GM23338 (cell line): ENCODE measurements around the gene HEY2.

ENCODE experiments used
- CREB1 ChIP-seq: fragments of 250-450 bp; sonication (Bioruptor Pico); IDR thresholded peaks from 2 replicates; pipeline ENCODE4 v1.5.0; 2020; ENCODE audit warnings: low read depth, mild to moderate bottlenecking, moderate library complexity
- EZH2 ChIP-seq: fragments of 200-600 bp; sonication (generic); IDR thresholded peaks from one replicate; pipeline ENCODE4 v1.8.0; 2017; ENCODE audit warnings: antibody characterized with exemption, mild to moderate bottlenecking, low read depth; ENCODE audit not compliant: unreplicated experiment
- EZH2phosphoT487 ChIP-seq: fragments of 200-600 bp; sonication (generic); IDR thresholded peaks from one replicate; pipeline ENCODE4 v1.8.1; 2018; ENCODE audit warnings: antibody characterized with exemption; ENCODE audit not compliant: unreplicated experiment
- JUNB ChIP-seq: IDR thresholded peaks from one replicate; pipeline ENCODE4 v1.6.1; 2016; ENCODE audit warnings: antibody characterized with exemption; ENCODE audit not compliant: unreplicated experiment
- NANOG ChIP-seq: IDR thresholded peaks from 2 replicates; pipeline ENCODE4 v1.6.1; 2016; ENCODE audit warnings: antibody characterized with exemption, borderline replicate concordance
- POLR2AphosphoS5 ChIP-seq: IDR thresholded peaks from 2 replicates; pipeline ENCODE4 v1.6.1; 2016; ENCODE audit warnings: antibody characterized with exemption, low read depth
- ZNF331 ChIP-seq: fragments of 250-450 bp; sonication (Bioruptor Pico); IDR thresholded peaks from 2 replicates; pipeline ENCODE4 v1.5.0; 2020; ENCODE audit warnings: low read depth, mild to moderate bottlenecking, moderate library complexity
- TF ChIP-seq, protein P1 (sequence below), 2 experiments: fragments of 200-600 bp in 1 of 2; sonication (generic) in 1 of 2; conservative IDR thresholded peaks; 2 replicates each; pipeline versions ENCODE4 v1.5.1 to v1.6.1; 2016 to 2017; ENCODE audit warnings: antibody characterized with exemption in 2 of 2, low read depth in 2 of 2, mild to moderate bottlenecking in 2 of 2, moderate library complexity in 1 of 2
- TF ChIP-seq, protein P2 (sequence below): IDR thresholded peaks from one replicate; pipeline ENCODE4 v1.6.1; 2018; ENCODE audit warnings: antibody characterized with exemption; ENCODE audit not compliant: unreplicated experiment

DNA sequence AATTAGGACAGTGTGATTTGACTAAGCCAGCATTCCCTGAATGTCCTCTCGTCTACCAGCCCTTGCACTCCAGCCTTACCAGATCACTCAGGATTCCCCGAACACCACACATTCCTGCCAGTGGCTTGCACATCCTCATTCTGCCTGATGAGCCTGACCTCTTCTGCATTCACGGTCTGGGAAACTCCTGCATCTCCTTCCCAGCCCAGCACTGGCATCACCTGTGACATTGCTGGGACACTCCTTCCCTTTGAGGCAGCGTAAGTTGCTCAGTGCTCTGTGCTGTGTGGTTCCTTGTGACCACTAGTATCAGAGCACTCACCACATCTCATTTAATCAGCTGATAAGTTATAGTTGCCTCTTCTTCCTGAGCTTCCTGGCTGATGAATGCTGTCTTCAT lies 58.6 kb downstream of the HEY2 start:
- TF ChIP-seq, protein P1, sequence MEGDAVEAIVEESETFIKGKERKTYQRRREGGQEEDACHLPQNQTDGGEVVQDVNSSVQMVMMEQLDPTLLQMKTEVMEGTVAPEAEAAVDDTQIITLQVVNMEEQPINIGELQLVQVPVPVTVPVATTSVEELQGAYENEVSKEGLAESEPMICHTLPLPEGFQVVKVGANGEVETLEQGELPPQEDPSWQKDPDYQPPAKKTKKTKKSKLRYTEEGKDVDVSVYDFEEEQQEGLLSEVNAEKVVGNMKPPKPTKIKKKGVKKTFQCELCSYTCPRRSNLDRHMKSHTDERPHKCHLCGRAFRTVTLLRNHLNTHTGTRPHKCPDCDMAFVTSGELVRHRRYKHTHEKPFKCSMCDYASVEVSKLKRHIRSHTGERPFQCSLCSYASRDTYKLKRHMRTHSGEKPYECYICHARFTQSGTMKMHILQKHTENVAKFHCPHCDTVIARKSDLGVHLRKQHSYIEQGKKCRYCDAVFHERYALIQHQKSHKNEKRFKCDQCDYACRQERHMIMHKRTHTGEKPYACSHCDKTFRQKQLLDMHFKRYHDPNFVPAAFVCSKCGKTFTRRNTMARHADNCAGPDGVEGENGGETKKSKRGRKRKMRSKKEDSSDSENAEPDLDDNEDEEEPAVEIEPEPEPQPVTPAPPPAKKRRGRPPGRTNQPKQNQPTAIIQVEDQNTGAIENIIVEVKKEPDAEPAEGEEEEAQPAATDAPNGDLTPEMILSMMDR (conservative IDR thresholded peaks at IDR 0.05; ENCODE audit: low read depth in 2 of 2), result no peak
- TF ChIP-seq, protein P2, sequence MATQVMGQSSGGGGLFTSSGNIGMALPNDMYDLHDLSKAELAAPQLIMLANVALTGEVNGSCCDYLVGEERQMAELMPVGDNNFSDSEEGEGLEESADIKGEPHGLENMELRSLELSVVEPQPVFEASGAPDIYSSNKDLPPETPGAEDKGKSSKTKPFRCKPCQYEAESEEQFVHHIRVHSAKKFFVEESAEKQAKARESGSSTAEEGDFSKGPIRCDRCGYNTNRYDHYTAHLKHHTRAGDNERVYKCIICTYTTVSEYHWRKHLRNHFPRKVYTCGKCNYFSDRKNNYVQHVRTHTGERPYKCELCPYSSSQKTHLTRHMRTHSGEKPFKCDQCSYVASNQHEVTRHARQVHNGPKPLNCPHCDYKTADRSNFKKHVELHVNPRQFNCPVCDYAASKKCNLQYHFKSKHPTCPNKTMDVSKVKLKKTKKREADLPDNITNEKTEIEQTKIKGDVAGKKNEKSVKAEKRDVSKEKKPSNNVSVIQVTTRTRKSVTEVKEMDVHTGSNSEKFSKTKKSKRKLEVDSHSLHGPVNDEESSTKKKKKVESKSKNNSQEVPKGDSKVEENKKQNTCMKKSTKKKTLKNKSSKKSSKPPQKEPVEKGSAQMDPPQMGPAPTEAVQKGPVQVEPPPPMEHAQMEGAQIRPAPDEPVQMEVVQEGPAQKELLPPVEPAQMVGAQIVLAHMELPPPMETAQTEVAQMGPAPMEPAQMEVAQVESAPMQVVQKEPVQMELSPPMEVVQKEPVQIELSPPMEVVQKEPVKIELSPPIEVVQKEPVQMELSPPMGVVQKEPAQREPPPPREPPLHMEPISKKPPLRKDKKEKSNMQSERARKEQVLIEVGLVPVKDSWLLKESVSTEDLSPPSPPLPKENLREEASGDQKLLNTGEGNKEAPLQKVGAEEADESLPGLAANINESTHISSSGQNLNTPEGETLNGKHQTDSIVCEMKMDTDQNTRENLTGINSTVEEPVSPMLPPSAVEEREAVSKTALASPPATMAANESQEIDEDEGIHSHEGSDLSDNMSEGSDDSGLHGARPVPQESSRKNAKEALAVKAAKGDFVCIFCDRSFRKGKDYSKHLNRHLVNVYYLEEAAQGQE, result no peak
- no peak for TF ChIP-seq POLR2AphosphoS5
- TF ChIP-seq CREB1 (CRISPR knock-in tag), result no peak
- no peak for TF ChIP-seq EZH2phosphoT487
- TF ChIP-seq NANOG, result no peak
- no peak for TF ChIP-seq EZH2
- TF ChIP-seq JUNB, result no peak
- TF ChIP-seq ZNF331, result no peak
